WTC11 (cell line): Measurements from ENCODE around the gene TDP1. TPM values are rescaled to one million over a fixed set of nuclear protein-coding genes. Genes with fewer than 3 reads are reported as not detected.

Source experiments
- ATAC-seq: fragments of 200-7000 bp; cut with Tn5 transposase; 2 replicates; pipeline ENCODE4 v1.10.0; 2021; ENCODE audit warnings: mild to moderate bottlenecking, moderate library complexity
- CTCF ChIA-PET: fragments of 300-600 bp; sonication (Branson Sonifier 250); formaldehyde crosslinking; loops from one replicate; lab custom pipeline; 2021; ENCODE audit warnings: antibody characterized with exemption; lab: Charles Lee
- POLR2A ChIA-PET: fragments of 350-600 bp; sonication (Branson Sonifier 250); formaldehyde crosslinking; loops from one replicate; lab custom pipeline; 2021; ENCODE audit warnings: antibody characterized with exemption; lab: Charles Lee
- DNase-seq: peaks from one replicate; pipeline ENCODE4 v3.0.0; 2021; ENCODE audit warnings: low spot score
- H3K27ac Mint-ChIP-seq: 2 replicates; pipeline ENCODE4 v1.8.0; 2021; ENCODE audit warnings: mixed read lengths
- H3K27me3 Mint-ChIP-seq: 2 replicates; pipeline ENCODE4 v1.8.0; 2021; ENCODE audit warnings: low read depth, mild to moderate bottlenecking, moderate library complexity, mixed read lengths
- H3K36me3 Mint-ChIP-seq: 2 replicates; pipeline ENCODE4 v1.8.0; 2021; ENCODE audit warnings: mixed read lengths
- H3K4me1 Mint-ChIP-seq: 2 replicates; pipeline ENCODE4 v1.8.0; 2022; ENCODE audit warnings: mixed read lengths
- H3K4me3 Mint-ChIP-seq: 2 replicates; pipeline ENCODE4 v1.8.0; 2021; ENCODE audit warnings: mild to moderate bottlenecking, moderate library complexity, mixed read lengths
- H3K9me3 Mint-ChIP-seq: 2 replicates; pipeline ENCODE4 v1.8.0; 2021; ENCODE audit warnings: mixed read lengths
- ETV6 ChIP-seq: sonication (generic); formaldehyde crosslinking; IDR thresholded peaks from 2 replicates; pipeline ENCODE4 v1.8.1; 2022; ENCODE audit warnings: mild to moderate bottlenecking, missing genetic modification reagents
- GABPB1 ChIP-seq: sonication (generic); formaldehyde crosslinking; IDR thresholded peaks from 2 replicates; pipeline ENCODE4 v1.8.1; 2023; ENCODE audit warnings: mild to moderate bottlenecking, missing genetic modification reagents
- HMGA2 ChIP-seq: fragments of 250-450 bp; sonication (Bioruptor Pico); IDR thresholded peaks from 2 replicates; pipeline ENCODE4 v1.4.0; 2021; ENCODE audit warnings: mild to moderate bottlenecking, moderate library complexity
- MXD4 ChIP-seq: fragments of 250-450 bp; sonication (Bioruptor Pico); IDR thresholded peaks from 2 replicates; pipeline ENCODE4 v1.8.0; 2021; ENCODE audit warnings: mild to moderate bottlenecking, moderate library complexity, borderline replicate concordance
- NR3C1 ChIP-seq: sonication (generic); formaldehyde crosslinking; conservative IDR thresholded peaks from 2 replicates; pipeline ENCODE4 v1.8.1; 2023; ENCODE audit warnings: low read depth, mild to moderate bottlenecking, missing genetic modification reagents
- SP1 ChIP-seq: sonication (generic); formaldehyde crosslinking; conservative IDR thresholded peaks from 2 replicates; pipeline ENCODE4 v1.8.1; 2022; ENCODE audit warnings: missing genetic modification reagents
- ZNF219 ChIP-seq: sonication (generic); formaldehyde crosslinking; IDR thresholded peaks from 2 replicates; pipeline ENCODE4 v1.8.0; 2023; ENCODE audit warnings: missing genetic modification reagents, mild to moderate bottlenecking, borderline replicate concordance
- ZNF671 ChIP-seq: fragments of 250-450 bp; sonication (Bioruptor Pico); IDR thresholded peaks from 2 replicates; pipeline ENCODE4 v1.8.0; 2021; ENCODE audit warnings: mild to moderate bottlenecking
- total RNA-seq: library from RNA; stranded (reverse); gene quantifications from 3 replicates; pipeline ENCODE4 v1.2.3, GENCODE V29; 2021
- TF ChIP-seq, protein P1 (sequence below): sonication (generic); formaldehyde crosslinking; IDR thresholded peaks from 2 replicates; pipeline ENCODE4 v1.8.0; 2022; ENCODE audit warnings: mild to moderate bottlenecking, missing genetic modification reagents
- TF ChIP-seq, protein P2 (sequence below): fragments of 250-450 bp; sonication (Bioruptor Pico); IDR thresholded peaks from 2 replicates; pipeline ENCODE4 v1.9.0; 2021; ENCODE audit warnings: mild to moderate bottlenecking
- TF ChIP-seq, protein P3 (sequence below): sonication (generic); formaldehyde crosslinking; IDR thresholded peaks from 2 replicates; pipeline ENCODE4 v1.8.1; 2022; ENCODE audit warnings: mild to moderate bottlenecking, moderate library complexity, missing genetic modification reagents
- TF ChIP-seq, protein P4 (sequence below): sonication (generic); formaldehyde crosslinking; IDR thresholded peaks from 2 replicates; pipeline ENCODE4 v1.8.1; 2023; ENCODE audit warnings: mild to moderate bottlenecking, missing genetic modification reagents, moderate library complexity
- TF ChIP-seq, protein P5 (sequence below): sonication (generic); formaldehyde crosslinking; IDR thresholded peaks from 2 replicates; pipeline ENCODE4 v1.8.0; 2023; ENCODE audit warnings: missing genetic modification reagents, mild to moderate bottlenecking, borderline replicate concordance
- TF ChIP-seq, protein P6 (sequence below): sonication (generic); formaldehyde crosslinking; conservative IDR thresholded peaks from 2 replicates; pipeline ENCODE4 v1.8.1; 2022; ENCODE audit warnings: mild to moderate bottlenecking, missing genetic modification reagents
- TF ChIP-seq, protein P7 (sequence below): sonication (generic); formaldehyde crosslinking; IDR thresholded peaks from 2 replicates; pipeline ENCODE4 v1.8.1; 2023; ENCODE audit warnings: mild to moderate bottlenecking, missing genetic modification reagents
- TF ChIP-seq, protein P8 (sequence below): fragments of 200-600 bp; IDR thresholded peaks from 2 replicates; pipeline ENCODE4 v1.8.0; 2022; ENCODE audit warnings: antibody characterized with exemption

TDP1 gene
- total RNA-seq, 1 experiment from 2014 or later, result 59.8 TPM

DNA sequence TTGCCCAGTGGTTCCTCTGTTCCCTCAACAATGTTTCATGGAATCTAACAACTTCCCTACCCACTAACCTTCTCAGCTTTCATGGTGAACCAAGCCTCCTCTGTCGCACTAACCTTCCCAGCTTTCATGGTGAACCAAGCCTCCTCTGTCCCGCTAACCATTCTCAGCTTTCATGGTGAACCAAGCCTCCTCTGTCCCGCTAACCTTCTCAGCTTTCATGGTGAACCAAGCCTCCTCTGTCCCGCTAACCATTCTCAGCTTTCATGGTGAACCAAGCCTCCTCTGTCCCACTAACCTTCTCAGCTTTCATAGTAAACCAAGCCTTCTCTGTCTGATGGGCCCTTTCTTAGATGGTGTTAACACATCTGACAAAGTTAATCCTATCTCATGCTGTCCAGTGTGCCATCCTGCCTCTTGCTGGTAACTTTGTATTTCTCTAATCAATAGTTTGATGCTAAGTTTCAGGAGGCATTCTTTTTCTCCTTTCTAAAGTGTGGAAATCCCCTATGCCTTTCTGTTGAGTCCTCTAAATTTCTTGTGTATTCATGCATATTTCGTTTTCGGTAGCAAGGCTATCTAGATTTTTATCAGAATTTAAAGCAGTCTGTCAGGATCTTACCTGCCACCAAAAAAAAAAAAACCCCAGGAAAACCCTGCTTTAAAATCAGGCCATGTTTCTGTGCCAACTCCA lies 79.3 kb downstream of the TDP1 start (continued):
- TF ChIP-seq ZNF671 (CRISPR knock-in tag), result no peak
- no peak for TF ChIP-seq MXD4 (CRISPR knock-in tag)
- TF ChIP-seq, protein P1, sequence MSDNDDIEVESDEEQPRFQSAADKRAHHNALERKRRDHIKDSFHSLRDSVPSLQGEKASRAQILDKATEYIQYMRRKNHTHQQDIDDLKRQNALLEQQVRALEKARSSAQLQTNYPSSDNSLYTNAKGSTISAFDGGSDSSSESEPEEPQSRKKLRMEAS, result no peak
- TF ChIP-seq, all 79 proteins: peak for 0

DNA sequence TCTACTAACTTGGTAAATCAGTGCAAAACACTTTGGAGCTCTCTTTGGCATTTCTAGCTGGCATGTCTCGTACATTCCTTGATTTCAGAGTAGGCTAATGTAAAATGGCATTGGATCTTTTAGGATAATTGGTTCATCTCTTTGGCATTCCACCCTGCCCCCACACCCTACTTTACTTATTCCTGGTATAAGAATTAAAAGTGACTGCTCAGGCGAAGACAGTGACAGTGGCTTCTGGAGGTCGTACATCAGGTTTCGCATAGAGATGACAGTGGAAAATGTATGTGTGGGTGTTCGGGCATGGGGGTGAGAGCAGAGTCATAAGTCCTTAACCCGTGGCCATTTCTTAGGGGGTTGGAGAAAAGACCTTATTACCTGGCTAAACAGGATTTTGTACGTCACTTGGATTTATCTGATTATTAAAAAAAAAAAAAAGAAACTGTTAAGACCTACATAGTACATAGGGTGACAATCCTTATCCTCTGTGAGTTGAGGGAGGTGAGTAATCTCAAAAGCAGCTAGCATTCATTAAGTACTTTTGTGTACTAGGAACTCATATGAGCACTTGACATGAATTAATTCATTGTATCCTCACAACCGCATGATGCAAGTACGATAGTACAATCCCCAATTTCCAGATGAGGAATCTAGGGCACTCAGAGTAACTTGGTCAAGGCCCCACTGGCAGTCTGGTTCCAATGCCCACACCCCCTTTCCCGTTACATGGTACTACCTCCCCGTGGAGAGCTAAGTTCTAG lies 83.7 kb downstream of the TDP1 start:
- Mint-ChIP-seq H3K27ac (no peak overlapping the region), H3K36me3 (peaks cover 36% of the 10 kb centered on the region), H3K9me3 (0 out of 2 replicates have a peak, but pooled peaks cover 4% of the 10 kb centered on the region), H3K4me1 (no peaks in the 10 kb centered on the region)
- DNase-seq, result no peak
- CTCF ChIA-PET, result no interaction called here
- TF ChIP-seq, protein P2, sequence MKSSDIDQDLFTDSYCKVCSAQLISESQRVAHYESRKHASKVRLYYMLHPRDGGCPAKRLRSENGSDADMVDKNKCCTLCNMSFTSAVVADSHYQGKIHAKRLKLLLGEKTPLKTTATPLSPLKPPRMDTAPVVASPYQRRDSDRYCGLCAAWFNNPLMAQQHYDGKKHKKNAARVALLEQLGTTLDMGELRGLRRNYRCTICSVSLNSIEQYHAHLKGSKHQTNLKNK (CRISPR knock-in tag), result no peak
- TF ChIP-seq, protein P3, sequence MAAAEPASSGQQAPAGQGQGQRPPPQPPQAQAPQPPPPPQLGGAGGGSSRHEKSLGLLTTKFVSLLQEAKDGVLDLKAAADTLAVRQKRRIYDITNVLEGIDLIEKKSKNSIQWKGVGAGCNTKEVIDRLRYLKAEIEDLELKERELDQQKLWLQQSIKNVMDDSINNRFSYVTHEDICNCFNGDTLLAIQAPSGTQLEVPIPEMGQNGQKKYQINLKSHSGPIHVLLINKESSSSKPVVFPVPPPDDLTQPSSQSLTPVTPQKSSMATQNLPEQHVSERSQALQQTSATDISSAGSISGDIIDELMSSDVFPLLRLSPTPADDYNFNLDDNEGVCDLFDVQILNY (CRISPR knock-in tag), result no peak
- TF ChIP-seq HMGA2 (CRISPR knock-in tag), result no peak
- TF ChIP-seq ZNF671 (CRISPR knock-in tag), result no peak
- no peak for TF ChIP-seq GABPB1
- TF ChIP-seq, all 79 proteins: peak for 0
- no peak overlapping the region for H3K4me3 Mint-ChIP-seq
- ATAC-seq, result no peak
- POLR2A ChIA-PET, result interaction anchor here (0.7 kb wide), 1 partner anchor 763 kb away, joined by 4 read pairs; no protein-coding TSS in a partner anchor
- no peaks in the 10 kb centered on the region for H3K27me3 Mint-ChIP-seq

DNA sequence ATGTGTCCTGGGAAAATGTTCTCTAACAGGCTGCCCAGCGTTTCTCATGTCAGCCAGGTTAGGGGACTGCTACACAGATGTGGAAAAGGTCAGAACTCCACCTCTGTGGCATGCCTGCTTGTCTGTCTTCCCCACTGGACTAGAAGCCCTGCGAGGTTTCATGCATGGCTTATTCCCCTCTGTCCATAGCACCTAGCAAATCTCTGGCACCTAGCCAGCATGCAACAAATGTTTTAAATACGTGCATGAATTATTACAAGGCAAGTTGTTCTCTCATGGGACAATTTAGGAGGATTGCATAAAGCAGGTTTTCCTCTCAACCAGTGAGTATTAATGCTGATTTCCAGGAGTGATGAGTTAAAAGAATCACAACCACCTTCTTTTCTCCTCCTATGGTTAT lies 84.7 kb downstream of the TDP1 start:
- no peak overlapping the region for H3K4me3 Mint-ChIP-seq
- ChIA-PET POLR2A (no interaction called here), CTCF (no interaction called here)
- DNase-seq (no peak), ATAC-seq (no peak)
- H3K36me3 Mint-ChIP-seq, result peaks cover 27% of the 10 kb centered on the region
- H3K27me3 Mint-ChIP-seq, result no peaks in the 10 kb centered on the region
- H3K9me3 Mint-ChIP-seq, result 0 out of 2 replicates have a peak, but pooled peaks cover 4% of the 10 kb centered on the region
- no peaks in the 10 kb centered on the region for H3K4me1 Mint-ChIP-seq
- H3K27ac Mint-ChIP-seq, result no peak overlapping the region
- TF ChIP-seq SP1 (CRISPR knock-in tag) (no peak), ZNF671 (CRISPR knock-in tag) (no peak), ETV6 (CRISPR knock-in tag) (no peak), NR3C1 (CRISPR knock-in tag) (no peak), ZNF219 (CRISPR knock-in tag) (no peak)
- TF ChIP-seq, protein P4, sequence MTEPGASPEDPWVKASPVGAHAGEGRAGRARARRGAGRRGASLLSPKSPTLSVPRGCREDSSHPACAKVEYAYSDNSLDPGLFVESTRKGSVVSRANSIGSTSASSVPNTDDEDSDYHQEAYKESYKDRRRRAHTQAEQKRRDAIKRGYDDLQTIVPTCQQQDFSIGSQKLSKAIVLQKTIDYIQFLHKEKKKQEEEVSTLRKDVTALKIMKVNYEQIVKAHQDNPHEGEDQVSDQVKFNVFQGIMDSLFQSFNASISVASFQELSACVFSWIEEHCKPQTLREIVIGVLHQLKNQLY, result no peak
- TF ChIP-seq, protein P1, result no peak
- TF ChIP-seq, protein P5, sequence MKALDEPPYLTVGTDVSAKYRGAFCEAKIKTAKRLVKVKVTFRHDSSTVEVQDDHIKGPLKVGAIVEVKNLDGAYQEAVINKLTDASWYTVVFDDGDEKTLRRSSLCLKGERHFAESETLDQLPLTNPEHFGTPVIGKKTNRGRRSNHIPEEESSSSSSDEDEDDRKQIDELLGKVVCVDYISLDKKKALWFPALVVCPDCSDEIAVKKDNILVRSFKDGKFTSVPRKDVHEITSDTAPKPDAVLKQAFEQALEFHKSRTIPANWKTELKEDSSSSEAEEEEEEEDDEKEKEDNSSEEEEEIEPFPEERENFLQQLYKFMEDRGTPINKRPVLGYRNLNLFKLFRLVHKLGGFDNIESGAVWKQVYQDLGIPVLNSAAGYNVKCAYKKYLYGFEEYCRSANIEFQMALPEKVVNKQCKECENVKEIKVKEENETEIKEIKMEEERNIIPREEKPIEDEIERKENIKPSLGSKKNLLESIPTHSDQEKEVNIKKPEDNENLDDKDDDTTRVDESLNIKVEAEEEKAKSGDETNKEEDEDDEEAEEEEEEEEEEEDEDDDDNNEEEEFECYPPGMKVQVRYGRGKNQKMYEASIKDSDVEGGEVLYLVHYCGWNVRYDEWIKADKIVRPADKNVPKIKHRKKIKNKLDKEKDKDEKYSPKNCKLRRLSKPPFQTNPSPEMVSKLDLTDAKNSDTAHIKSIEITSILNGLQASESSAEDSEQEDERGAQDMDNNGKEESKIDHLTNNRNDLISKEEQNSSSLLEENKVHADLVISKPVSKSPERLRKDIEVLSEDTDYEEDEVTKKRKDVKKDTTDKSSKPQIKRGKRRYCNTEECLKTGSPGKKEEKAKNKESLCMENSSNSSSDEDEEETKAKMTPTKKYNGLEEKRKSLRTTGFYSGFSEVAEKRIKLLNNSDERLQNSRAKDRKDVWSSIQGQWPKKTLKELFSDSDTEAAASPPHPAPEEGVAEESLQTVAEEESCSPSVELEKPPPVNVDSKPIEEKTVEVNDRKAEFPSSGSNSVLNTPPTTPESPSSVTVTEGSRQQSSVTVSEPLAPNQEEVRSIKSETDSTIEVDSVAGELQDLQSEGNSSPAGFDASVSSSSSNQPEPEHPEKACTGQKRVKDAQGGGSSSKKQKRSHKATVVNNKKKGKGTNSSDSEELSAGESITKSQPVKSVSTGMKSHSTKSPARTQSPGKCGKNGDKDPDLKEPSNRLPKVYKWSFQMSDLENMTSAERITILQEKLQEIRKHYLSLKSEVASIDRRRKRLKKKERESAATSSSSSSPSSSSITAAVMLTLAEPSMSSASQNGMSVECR (CRISPR knock-in tag), result no peak
- TF ChIP-seq, protein P6, sequence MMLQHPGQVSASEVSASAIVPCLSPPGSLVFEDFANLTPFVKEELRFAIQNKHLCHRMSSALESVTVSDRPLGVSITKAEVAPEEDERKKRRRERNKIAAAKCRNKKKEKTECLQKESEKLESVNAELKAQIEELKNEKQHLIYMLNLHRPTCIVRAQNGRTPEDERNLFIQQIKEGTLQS (CRISPR knock-in tag), result no peak
- TF ChIP-seq, protein P7, sequence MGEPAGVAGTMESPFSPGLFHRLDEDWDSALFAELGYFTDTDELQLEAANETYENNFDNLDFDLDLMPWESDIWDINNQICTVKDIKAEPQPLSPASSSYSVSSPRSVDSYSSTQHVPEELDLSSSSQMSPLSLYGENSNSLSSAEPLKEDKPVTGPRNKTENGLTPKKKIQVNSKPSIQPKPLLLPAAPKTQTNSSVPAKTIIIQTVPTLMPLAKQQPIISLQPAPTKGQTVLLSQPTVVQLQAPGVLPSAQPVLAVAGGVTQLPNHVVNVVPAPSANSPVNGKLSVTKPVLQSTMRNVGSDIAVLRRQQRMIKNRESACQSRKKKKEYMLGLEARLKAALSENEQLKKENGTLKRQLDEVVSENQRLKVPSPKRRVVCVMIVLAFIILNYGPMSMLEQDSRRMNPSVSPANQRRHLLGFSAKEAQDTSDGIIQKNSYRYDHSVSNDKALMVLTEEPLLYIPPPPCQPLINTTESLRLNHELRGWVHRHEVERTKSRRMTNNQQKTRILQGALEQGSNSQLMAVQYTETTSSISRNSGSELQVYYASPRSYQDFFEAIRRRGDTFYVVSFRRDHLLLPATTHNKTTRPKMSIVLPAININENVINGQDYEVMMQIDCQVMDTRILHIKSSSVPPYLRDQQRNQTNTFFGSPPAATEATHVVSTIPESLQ (CRISPR knock-in tag), result no peak
- TF ChIP-seq, protein P8, sequence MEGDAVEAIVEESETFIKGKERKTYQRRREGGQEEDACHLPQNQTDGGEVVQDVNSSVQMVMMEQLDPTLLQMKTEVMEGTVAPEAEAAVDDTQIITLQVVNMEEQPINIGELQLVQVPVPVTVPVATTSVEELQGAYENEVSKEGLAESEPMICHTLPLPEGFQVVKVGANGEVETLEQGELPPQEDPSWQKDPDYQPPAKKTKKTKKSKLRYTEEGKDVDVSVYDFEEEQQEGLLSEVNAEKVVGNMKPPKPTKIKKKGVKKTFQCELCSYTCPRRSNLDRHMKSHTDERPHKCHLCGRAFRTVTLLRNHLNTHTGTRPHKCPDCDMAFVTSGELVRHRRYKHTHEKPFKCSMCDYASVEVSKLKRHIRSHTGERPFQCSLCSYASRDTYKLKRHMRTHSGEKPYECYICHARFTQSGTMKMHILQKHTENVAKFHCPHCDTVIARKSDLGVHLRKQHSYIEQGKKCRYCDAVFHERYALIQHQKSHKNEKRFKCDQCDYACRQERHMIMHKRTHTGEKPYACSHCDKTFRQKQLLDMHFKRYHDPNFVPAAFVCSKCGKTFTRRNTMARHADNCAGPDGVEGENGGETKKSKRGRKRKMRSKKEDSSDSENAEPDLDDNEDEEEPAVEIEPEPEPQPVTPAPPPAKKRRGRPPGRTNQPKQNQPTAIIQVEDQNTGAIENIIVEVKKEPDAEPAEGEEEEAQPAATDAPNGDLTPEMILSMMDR, result no peak
